ENCODE measurements around the gene SNU13. TPM values are rescaled to one million over a fixed set of nuclear protein-coding genes. Genes with fewer than 3 reads are reported as not detected.
"Not testable (repeated sequence)": the region's sequence is repeated elsewhere in the genome, so short reads cannot be mapped to it uniquely, and the experiment has no call there.

Gene SNU13
- polyA plus RNA-seq (2013, experiment 1 of 2): 197 TPM
- 198 TPM for polyA plus RNA-seq (2013, experiment 2 of 2)

DNA sequence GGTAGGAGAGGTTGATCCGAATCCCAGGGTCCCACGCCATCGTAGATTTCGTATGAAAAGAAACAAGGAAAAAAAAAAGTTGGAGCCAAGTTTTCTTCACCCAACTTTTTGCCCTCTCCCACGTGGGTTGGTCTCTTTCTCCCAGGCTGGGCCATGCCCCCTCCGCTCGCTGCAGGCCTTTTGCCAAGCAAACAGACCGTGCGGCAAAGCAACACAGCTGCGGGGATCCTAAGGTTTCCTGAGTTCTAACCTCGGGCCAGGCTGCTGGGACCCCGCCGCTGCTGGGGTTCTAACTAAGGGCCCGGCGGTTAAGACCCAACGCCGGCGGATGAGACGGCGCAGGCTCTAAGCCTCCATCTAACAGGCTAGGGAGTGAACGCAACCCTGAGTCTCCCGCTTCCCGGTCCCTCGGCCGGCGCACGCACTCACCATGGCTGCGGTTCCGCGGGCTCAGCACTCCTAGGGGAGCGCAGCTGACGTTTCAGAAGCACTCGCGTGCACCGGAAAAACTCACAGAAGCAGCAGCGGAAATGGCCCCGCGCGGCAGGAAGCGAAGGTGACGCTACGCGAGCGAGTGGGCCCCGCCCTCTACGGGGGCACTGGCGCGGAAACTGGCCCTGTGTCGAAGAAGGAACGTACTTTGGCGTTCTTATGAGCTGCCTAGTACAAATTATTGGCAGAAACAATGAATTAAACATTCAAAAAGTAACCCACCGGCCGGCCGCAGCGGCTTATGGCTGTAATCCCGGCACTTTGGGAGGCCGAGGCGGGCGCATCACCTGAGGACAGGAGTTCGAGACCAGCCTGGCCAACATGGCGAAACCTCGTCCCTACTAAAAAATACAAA, at the start of gene SNU13:
Gene SNU13 (minus strand): TSS at position 503 of the 847 bp plus-strand sequence. CDS start 71 bp downstream, at position 432.
- no peaks in the 10 kb centered on the region for H3K27me3 ChIP-seq (ENCODE audit: insufficient read depth, low read length, poor library complexity)
- peak within 1 kb of the TSS; percentile 99 for H4K8ac ChIP-seq (ENCODE audit: low read depth, low read length)
- no peaks in the 10 kb centered on the region for H3K36me3 ChIP-seq (ENCODE audit: control insufficient read depth, insufficient read depth, low read length)
- no peak within 1 kb of the TSS for H2BK120ac ChIP-seq (ENCODE audit: low read depth, low read length)
- H2AK5ac ChIP-seq (ENCODE audit: low read length): no peak within 1 kb of the TSS
- peak within 1 kb of the TSS; percentile 51 for H3K4me2 ChIP-seq (ENCODE audit: low read length)
- no peak within 1 kb of the TSS for H2BK5ac ChIP-seq (ENCODE audit: low read length)
- no peak within 1 kb of the TSS for H4K5ac ChIP-seq (ENCODE audit: low read length)
- no peak within 1 kb of the TSS for H3K23ac ChIP-seq (ENCODE audit: low read length)
- peak within 1 kb of the TSS; percentile 88 for H3K4me3 ChIP-seq (ENCODE audit: low read length)
- H2BK15ac ChIP-seq (replicated peaks; ENCODE audit: low read depth): no peak within 1 kb of the TSS
- H3K9ac ChIP-seq (ENCODE audit: low read length): peak within 1 kb of the TSS; percentile 98
- H3K56ac ChIP-seq (ENCODE audit: low read length): peak within 1 kb of the TSS; percentile 96
- peak within 1 kb of the TSS; percentile 71 for H3K27ac ChIP-seq (ENCODE audit: low read depth, low read length)
- DNase-seq: peak; percentile 94
- no peaks in the 10 kb centered on the region for H3K4me1 ChIP-seq (ENCODE audit: control insufficient read depth, low read depth, low read length)
- no CpG with 5 or more reads among the region's 62 CpGs for WGBS (ENCODE audit: extremely low coverage, insufficient coverage, low lambda C conversion rate)
- H3K79me2 ChIP-seq (ENCODE audit: control insufficient read depth, insufficient read depth, low read length): peaks cover 33% of the 10 kb centered on the region
- no peak within 1 kb of the TSS for H3K4ac ChIP-seq (ENCODE audit: low read depth, low read length)
- peak within 1 kb of the TSS; percentile 72 for H3K18ac ChIP-seq (ENCODE audit: low read length)
- H3K79me1 ChIP-seq (ENCODE audit: low read length): no peaks in the 10 kb centered on the region

DNA sequence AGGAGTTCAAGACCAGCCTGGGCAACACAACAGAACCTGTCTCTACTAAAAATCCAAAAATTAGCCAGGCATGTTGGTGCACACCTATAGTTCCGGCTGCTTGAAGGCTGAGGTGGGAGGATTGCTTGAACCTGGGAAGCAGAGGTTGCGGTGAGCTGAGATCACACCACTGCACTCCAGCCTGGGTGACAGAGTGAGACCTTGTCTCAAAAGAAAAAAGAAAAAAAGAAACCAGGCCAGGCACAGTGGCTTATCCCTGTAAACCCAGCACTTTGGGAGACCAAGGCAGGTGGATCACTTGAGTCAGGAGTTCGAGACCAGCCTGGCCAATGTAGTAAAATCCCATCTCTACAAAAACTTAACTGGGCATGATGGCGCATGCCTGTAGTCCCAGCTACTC, 44.6 kb upstream of the SNU13 start:
- H3K23ac ChIP-seq (ENCODE audit: low read length); H3K4me3 ChIP-seq (ENCODE audit: low read length); H2BK15ac ChIP-seq (replicated peaks; ENCODE audit: low read depth); H4K5ac ChIP-seq (ENCODE audit: low read length); H3K27ac ChIP-seq (ENCODE audit: low read depth, low read length); H3K4me1 ChIP-seq (ENCODE audit: control insufficient read depth, low read depth, low read length); H3K27me3 ChIP-seq (ENCODE audit: insufficient read depth, low read length, poor library complexity); H2BK120ac ChIP-seq (ENCODE audit: low read depth, low read length); H3K18ac ChIP-seq (ENCODE audit: low read length); H3K56ac ChIP-seq (ENCODE audit: low read length); H3K4ac ChIP-seq (ENCODE audit: low read depth, low read length); DNase-seq; H3K79me1 ChIP-seq (ENCODE audit: low read length); H2AK5ac ChIP-seq (ENCODE audit: low read length); H3K4me2 ChIP-seq (ENCODE audit: low read length); H3K36me3 ChIP-seq (ENCODE audit: control insufficient read depth, insufficient read depth, low read length); H4K8ac ChIP-seq (ENCODE audit: low read depth, low read length); H2BK5ac ChIP-seq (ENCODE audit: low read length); H3K79me2 ChIP-seq (ENCODE audit: control insufficient read depth, insufficient read depth, low read length); H3K9ac ChIP-seq (ENCODE audit: low read length): not testable (repeated sequence)
- no CpG with 5 or more reads among the region's 4 CpGs for WGBS (ENCODE audit: extremely low coverage, insufficient coverage, low lambda C conversion rate)

DNA sequence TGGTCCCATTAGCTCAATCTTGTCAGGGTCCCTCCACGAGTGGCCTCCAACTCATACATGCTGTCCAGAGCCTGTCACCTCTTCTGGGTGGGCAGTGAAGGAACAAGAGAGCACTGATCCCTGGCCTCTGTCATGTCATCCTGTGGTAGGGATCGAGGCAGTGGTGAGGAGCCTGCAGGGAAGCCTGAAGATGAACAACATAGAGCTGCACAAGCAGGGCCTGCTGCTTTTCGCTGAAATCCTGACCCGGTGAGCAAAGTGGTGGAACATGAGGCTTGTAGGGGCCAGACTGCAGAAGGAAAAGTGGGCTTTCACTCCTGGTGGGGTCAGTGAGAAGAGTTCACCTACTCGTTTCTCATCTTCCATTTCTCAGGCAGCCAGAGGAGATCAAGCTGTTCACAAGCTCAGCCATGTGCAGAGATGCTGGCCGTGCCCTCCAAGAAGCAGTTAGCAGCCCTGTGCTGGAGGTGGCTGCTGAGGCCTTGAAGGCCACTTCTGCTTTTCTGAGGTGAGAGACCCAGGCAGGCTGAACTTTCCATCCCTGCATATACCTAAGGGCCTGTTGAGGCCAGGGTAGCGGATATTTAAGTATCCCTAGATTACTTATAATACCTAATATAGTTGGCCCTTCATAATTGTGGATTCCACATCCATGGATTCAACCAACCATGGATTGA, 43.6 kb upstream of the SNU13 start:
- Histone ChIP-seq H2AK5ac (ENCODE audit: low read length) (no peak overlapping the region), H3K56ac (ENCODE audit: low read length) (no peak overlapping the region), H2BK5ac (ENCODE audit: low read length) (no peak overlapping the region)

DNA sequence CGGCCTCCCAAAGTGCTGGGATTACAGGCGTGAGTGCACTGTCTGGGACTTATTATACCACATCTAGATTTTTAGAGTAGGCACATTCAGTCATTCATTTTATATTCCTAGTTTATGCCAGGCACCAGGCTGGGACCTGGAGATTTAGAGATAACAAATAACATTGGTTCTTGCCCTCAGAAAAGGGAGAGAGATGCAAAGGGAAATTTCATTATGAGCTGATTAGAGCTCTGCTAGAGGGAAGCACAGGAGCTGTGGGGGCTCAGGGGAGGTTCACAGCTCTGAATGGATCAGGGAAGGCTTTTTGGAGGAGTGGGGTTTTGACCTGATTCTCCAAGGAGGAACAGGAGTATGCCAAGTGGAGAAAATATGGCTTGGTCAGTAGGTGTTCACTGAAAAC, 42.9 kb upstream of the SNU13 start:
- Histone ChIP-seq H2AK5ac (ENCODE audit: low read length) (no peak overlapping the region), H4K8ac (ENCODE audit: low read depth, low read length) (no peak overlapping the region), H3K23ac (ENCODE audit: low read length) (no peak overlapping the region), H3K4me2 (ENCODE audit: low read length) (no peak overlapping the region), H3K27me3 (ENCODE audit: insufficient read depth, low read length, poor library complexity) (no peaks in the 10 kb centered on the region), H4K5ac (ENCODE audit: low read length) (no peak overlapping the region), H3K36me3 (ENCODE audit: control insufficient read depth, insufficient read depth, low read length) (no peaks in the 10 kb centered on the region), H3K4me3 (ENCODE audit: low read length) (no peak overlapping the region), H2BK120ac (ENCODE audit: low read depth, low read length) (no peak overlapping the region), H3K4ac (ENCODE audit: low read depth, low read length) (no peak overlapping the region), H2BK5ac (ENCODE audit: low read length) (no peak overlapping the region), H3K56ac (ENCODE audit: low read length) (no peak overlapping the region), H3K79me2 (ENCODE audit: control insufficient read depth, insufficient read depth, low read length) (no peaks in the 10 kb centered on the region), H2BK15ac (replicated peaks; ENCODE audit: low read depth) (no peak overlapping the region), H3K18ac (ENCODE audit: low read length) (no peak overlapping the region), H3K4me1 (ENCODE audit: control insufficient read depth, low read depth, low read length) (no peaks in the 10 kb centered on the region), H3K27ac (ENCODE audit: low read depth, low read length) (no peak overlapping the region), H3K79me1 (ENCODE audit: low read length) (no peaks in the 10 kb centered on the region), H3K9ac (ENCODE audit: low read length) (no peak overlapping the region)
- no CpG with 5 or more reads among the region's 2 CpGs for WGBS (ENCODE audit: extremely low coverage, insufficient coverage, low lambda C conversion rate)
- no peak for DNase-seq

More for the DNA sequence above, 43.6 kb upstream of the SNU13 start:
- no peaks in the 10 kb centered on the region for H3K79me2 ChIP-seq (ENCODE audit: control insufficient read depth, insufficient read depth, low read length)
- no peaks in the 10 kb centered on the region for H3K4me1 ChIP-seq (ENCODE audit: control insufficient read depth, low read depth, low read length)
- no peak for DNase-seq
- H4K5ac ChIP-seq (ENCODE audit: low read length): no peak overlapping the region
- no peak overlapping the region for H4K8ac ChIP-seq (ENCODE audit: low read depth, low read length)
- no peak overlapping the region for H2BK15ac ChIP-seq (replicated peaks; ENCODE audit: low read depth)
- H3K18ac ChIP-seq (ENCODE audit: low read length): no peak overlapping the region
- no peaks in the 10 kb centered on the region for H3K36me3 ChIP-seq (ENCODE audit: control insufficient read depth, insufficient read depth, low read length)
- no peak overlapping the region for H3K27ac ChIP-seq (ENCODE audit: low read depth, low read length)
- H3K9ac ChIP-seq (ENCODE audit: low read length): no peak overlapping the region
- no peak overlapping the region for H3K23ac ChIP-seq (ENCODE audit: low read length)
- H3K27me3 ChIP-seq (ENCODE audit: insufficient read depth, low read length, poor library complexity): no peaks in the 10 kb centered on the region
- WGBS (ENCODE audit: extremely low coverage, insufficient coverage, low lambda C conversion rate): no CpG with 5 or more reads among the region's 7 CpGs
- H3K4ac ChIP-seq (ENCODE audit: low read depth, low read length): no peak overlapping the region
- no peak overlapping the region for H2BK120ac ChIP-seq (ENCODE audit: low read depth, low read length)
- H3K4me2 ChIP-seq (ENCODE audit: low read length): no peak overlapping the region
- no peaks in the 10 kb centered on the region for H3K79me1 ChIP-seq (ENCODE audit: low read length)
- no peak overlapping the region for H3K4me3 ChIP-seq (ENCODE audit: low read length)

DNA sequence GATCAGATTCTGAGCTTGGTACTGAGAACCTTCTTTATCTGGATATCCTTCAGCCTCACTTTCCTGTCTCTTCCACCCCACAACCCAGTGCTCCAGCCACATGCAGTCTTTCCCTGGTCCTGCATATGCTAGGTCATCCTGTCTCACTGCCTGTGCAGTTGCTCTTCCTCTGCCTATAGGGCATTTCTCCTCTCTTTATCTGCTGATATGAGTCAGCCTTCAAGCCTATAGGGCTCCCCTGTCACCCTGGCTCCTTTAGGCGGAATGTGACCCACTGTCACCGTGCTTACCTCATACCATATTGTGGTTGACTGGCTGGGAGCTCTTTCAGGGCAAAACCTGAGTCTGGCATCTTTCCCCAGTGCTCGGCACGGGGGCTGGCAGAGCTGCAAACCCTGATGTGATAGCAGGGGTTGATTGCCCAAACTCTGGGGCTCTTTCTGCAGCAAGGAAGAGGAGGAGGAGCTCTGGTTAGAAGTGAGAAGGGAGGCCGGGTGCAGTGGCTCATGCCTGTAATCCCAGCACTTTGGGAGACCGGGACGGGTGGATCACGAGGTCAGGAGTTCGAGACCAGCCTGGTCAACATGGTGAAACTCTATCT, 36.9 kb upstream of the SNU13 start:
- no peaks in the 10 kb centered on the region for H3K4me1 ChIP-seq (ENCODE audit: control insufficient read depth, low read depth, low read length)
- no peak overlapping the region for H2BK15ac ChIP-seq (replicated peaks; ENCODE audit: low read depth)
- H3K4me3 ChIP-seq (ENCODE audit: low read length): no peak overlapping the region
- H3K18ac ChIP-seq (ENCODE audit: low read length): no peak overlapping the region
- peak; percentile 54 for DNase-seq
- H2BK120ac ChIP-seq (ENCODE audit: low read depth, low read length): no peak overlapping the region
- no peak overlapping the region for H3K27ac ChIP-seq (ENCODE audit: low read depth, low read length)
- H4K8ac ChIP-seq (ENCODE audit: low read depth, low read length): no peak overlapping the region
- H3K9ac ChIP-seq (ENCODE audit: low read length): no peak overlapping the region
- no peak overlapping the region for H4K5ac ChIP-seq (ENCODE audit: low read length)
- H3K23ac ChIP-seq (ENCODE audit: low read length): no peak overlapping the region
- H3K56ac ChIP-seq (ENCODE audit: low read length): no peak overlapping the region
- H3K79me1 ChIP-seq (ENCODE audit: low read length): no peaks in the 10 kb centered on the region
- no peak overlapping the region for H2BK5ac ChIP-seq (ENCODE audit: low read length)
- WGBS (ENCODE audit: extremely low coverage, insufficient coverage, low lambda C conversion rate): no CpG with 5 or more reads among the region's 9 CpGs
- no peaks in the 10 kb centered on the region for H3K27me3 ChIP-seq (ENCODE audit: insufficient read depth, low read length, poor library complexity)
- H3K36me3 ChIP-seq (ENCODE audit: control insufficient read depth, insufficient read depth, low read length): no peaks in the 10 kb centered on the region
- no peak overlapping the region for H3K4ac ChIP-seq (ENCODE audit: low read depth, low read length)
- H3K4me2 ChIP-seq (ENCODE audit: low read length): no peak overlapping the region
- no peak overlapping the region for H2AK5ac ChIP-seq (ENCODE audit: low read length)
- no peaks in the 10 kb centered on the region for H3K79me2 ChIP-seq (ENCODE audit: control insufficient read depth, insufficient read depth, low read length)
